K562 (cell line): Measurements from ENCODE around the gene GARIN1A.

Source experiments
- ATF3 ChIP-seq, 2 experiments: fragments of 450-650 bp in 1 of 2; sonication (generic) in 1 of 2; formaldehyde crosslinking in 1 of 2; IDR thresholded peaks in 1 of 2; conservative IDR thresholded peaks in 1 of 2; 2 replicates each; pipeline versions ENCODE4 v1.6.1 to v1.8.1; 2016 to 2023; ENCODE audit warnings: mild to moderate bottlenecking in 2 of 2, moderate library complexity in 2 of 2, inconsistent platforms in 1 of 2, missing genetic modification reagents in 1 of 2
- CBFA2T2 ChIP-seq: fragments of 450-650 bp; conservative IDR thresholded peaks from 2 replicates; pipeline ENCODE4 v1.6.1; 2017; ENCODE audit warnings: mild to moderate bottlenecking
- MAX ChIP-seq: sonication (generic); formaldehyde crosslinking; IDR thresholded peaks from 2 replicates; pipeline ENCODE4 v1.9.0; 2022; ENCODE audit warnings: mild to moderate bottlenecking, missing genetic modification reagents
- ZNF3 ChIP-seq: fragments of 250-450 bp; sonication (Bioruptor Pico); IDR thresholded peaks from 2 replicates; pipeline ENCODE4 v1.5.0; 2021; ENCODE audit warnings: mild to moderate bottlenecking, moderate library complexity
- ZNF311 ChIP-seq: fragments of 250-450 bp; sonication (Bioruptor Pico); IDR thresholded peaks from 2 replicates; pipeline ENCODE4 v1.4.0; 2020; ENCODE audit warnings: mild to moderate bottlenecking, moderate library complexity

DNA sequence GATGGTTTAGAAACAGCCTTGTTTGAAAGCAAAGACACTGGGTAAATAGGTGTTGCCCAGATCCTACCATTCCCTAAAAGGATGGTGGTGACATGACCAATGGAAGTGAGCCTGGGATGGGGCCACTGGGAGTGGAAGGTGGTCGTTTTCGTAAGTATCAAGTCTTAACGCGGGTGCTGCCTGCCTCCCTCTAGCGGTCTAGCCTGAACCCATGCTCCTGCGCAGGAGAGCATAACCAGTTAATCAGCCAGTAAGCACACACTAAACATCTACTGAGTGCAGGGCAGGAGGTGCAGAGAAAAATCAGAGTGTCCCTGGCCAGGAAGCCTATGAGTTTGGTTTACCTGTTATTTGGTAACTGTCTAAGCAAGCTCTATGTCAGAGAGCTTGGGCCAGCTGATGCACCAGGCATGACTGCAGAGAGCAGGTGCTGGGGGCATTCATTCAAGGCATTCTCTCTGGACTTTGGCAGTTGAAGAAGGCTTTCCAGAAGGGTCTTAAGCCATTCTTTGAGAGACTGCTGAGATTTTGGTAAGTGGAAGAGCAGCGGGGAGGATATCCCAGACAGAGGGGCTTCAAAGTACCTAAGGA lies 930 bp downstream of the GARIN1A start:
- TF ChIP-seq CBFA2T2 (no peak), MAX (CRISPR knock-in tag) (no peak), ATF3 (IDR thresholded peaks at IDR 0.05) (no peak), ATF3 (CRISPR knock-in tag; conservative IDR thresholded peaks at IDR 0.05) (no peak), ZNF311 (CRISPR knock-in tag) (no peak), ZNF3 (CRISPR knock-in tag) (no peak)
